Endothelial cell of umbilical vein (primary cell): ENCODE results near the gene DCAF7. TPM values are rescaled to one million over a fixed set of nuclear protein-coding genes. Genes with fewer than 3 reads are reported as not detected.

Experiments
- BruUV-seq: library from RNA; stranded (reverse); fragments of 400-500 nt; replicated peaks from 2 replicates; lab custom pipeline; 2021; lab: Mats Ljungman, UMichigan
- CTCF ChIA-PET: fragments of 300-600, 350-600 bp; sonication (Branson Sonifier 250); formaldehyde crosslinking; loops from one replicate; lab custom pipeline; 2021; ENCODE audit warnings: antibody characterized with exemption, inconsistent platforms; lab: Charles Lee
- POLR2A ChIA-PET: fragments of 300-600, 350-600 bp; sonication (Branson Sonifier 250); formaldehyde crosslinking; loops from one replicate; lab custom pipeline; 2021; ENCODE audit warnings: antibody characterized with exemption, inconsistent platforms; lab: Charles Lee
- DNase-seq: peaks from one replicate; pipeline ENCODE4 v3.0.0-alpha.2; 2011; ENCODE audit warnings: low read depth, low spot score
- FAIRE-seq: peaks from 2 replicates; lab custom pipeline; 2011; peaks lifted over from hg19 to GRCh38; lab: Jason Lieb, UNC
- H2AFZ ChIP-seq: 2 replicates; pipeline ENCODE4 v1.6.0; 2012; ENCODE audit warnings: low read depth, low read length, control low read depth, inconsistent platforms
- H3K27ac ChIP-seq: 2 replicates; pipeline ENCODE4 v1.5.1; 2011; ENCODE audit warnings: low read depth, mild to moderate bottlenecking, control low read depth, low read length, moderate library complexity; ENCODE audit not compliant: insufficient read depth
- H3K27me3 ChIP-seq, 2 experiments: 2 replicates each; pipeline versions ENCODE4 v1.6.0 to v1.6.1; 2011; ENCODE audit warnings: low read length in 2 of 2, mixed read lengths in 1 of 2; ENCODE audit not compliant: control insufficient read depth in 2 of 2, insufficient read depth in 2 of 2
- H3K36me3 ChIP-seq, 2 experiments: 2 replicates in 1 of 2; 3 replicates in 1 of 2; pipeline ENCODE4 v1.5.1; 2011; ENCODE audit warnings: low read length in 2 of 2, mild to moderate bottlenecking in 1 of 2, moderate library complexity in 1 of 2; ENCODE audit not compliant: control insufficient read depth in 2 of 2, insufficient read depth in 2 of 2; ENCODE audit errors: extremely low read depth in 1 of 2
- H3K4me1 ChIP-seq: 3 replicates; pipeline ENCODE4 v1.5.1; 2011; ENCODE audit warnings: mild to moderate bottlenecking, low read length; ENCODE audit not compliant: control insufficient read depth, insufficient read depth; ENCODE audit errors: extremely low read depth
- H3K4me2 ChIP-seq: 2 replicates; pipeline ENCODE4 v1.6.1; 2011; ENCODE audit warnings: low read length, control low read depth, mixed read lengths; ENCODE audit not compliant: insufficient read depth
- H3K4me3 ChIP-seq, 3 experiments: fragments of 200-600 bp in 1 of 3; sonication (generic), shearing (Covaris generic) in 1 of 3; replicated peaks in 1 of 3; 2 replicates each; pipeline ENCODE4 v1.5.1; 2011 to 2016; ENCODE audit warnings: control low read depth in 3 of 3, low read length in 3 of 3, mild to moderate bottlenecking in 2 of 3, inconsistent platforms in 1 of 3, low read depth in 1 of 3, moderate library complexity in 1 of 3; ENCODE audit not compliant: insufficient read depth in 1 of 3
- H3K79me2 ChIP-seq: 2 replicates; pipeline ENCODE4 v1.6.0; 2012; ENCODE audit warnings: low read length, inconsistent platforms; ENCODE audit not compliant: control insufficient read depth, insufficient read depth
- H3K9ac ChIP-seq: replicated peaks from 2 replicates; pipeline ENCODE3; 2011; ENCODE audit warnings: low read length, control low read depth; ENCODE audit not compliant: insufficient read depth; ENCODE audit errors: extremely low read depth
- H3K9me1 ChIP-seq: replicated peaks from 3 replicates; pipeline ENCODE4 v1.6.0; 2011; ENCODE audit warnings: mild to moderate bottlenecking, low read length; ENCODE audit not compliant: control insufficient read depth, insufficient read depth; ENCODE audit errors: extremely low read depth
- H3K9me3 ChIP-seq: replicated peaks from 2 replicates; pipeline ENCODE4 v1.5.1; 2012; ENCODE audit warnings: low read length, inconsistent platforms; ENCODE audit not compliant: control insufficient read depth, insufficient read depth
- H4K20me1 ChIP-seq: replicated peaks from 2 replicates; pipeline ENCODE3; 2011; ENCODE audit warnings: mild to moderate bottlenecking, low read length; ENCODE audit not compliant: control insufficient read depth, insufficient read depth; ENCODE audit errors: extremely low read depth
- EZH2 ChIP-seq: IDR thresholded peaks from 2 replicates; pipeline ENCODE4 v1.6.1; 2012; ENCODE audit warnings: borderline replicate concordance, low read depth, mild to moderate bottlenecking, moderate library complexity, low read length, inconsistent platforms; ENCODE audit not compliant: severe bottlenecking
- FOS ChIP-seq: IDR thresholded peaks from 2 replicates; pipeline ENCODE4 v1.6.1; 2011; ENCODE audit warnings: mild to moderate bottlenecking, low read length, moderate library complexity, borderline replicate concordance; ENCODE audit not compliant: insufficient read depth
- GATA2 ChIP-seq: IDR thresholded peaks from 2 replicates; pipeline ENCODE4 v1.7.0; 2011; ENCODE audit warnings: low read depth, mild to moderate bottlenecking, moderate library complexity, mixed read lengths, low read length; ENCODE audit not compliant: insufficient read length, insufficient read depth
- JUN ChIP-seq: IDR thresholded peaks from 2 replicates; pipeline ENCODE4 v1.6.1; 2011; ENCODE audit warnings: borderline replicate concordance, low read depth; ENCODE audit not compliant: insufficient read length, insufficient read depth
- MYC ChIP-seq: IDR thresholded peaks from one replicate; pipeline ENCODE4 v1.6.1; 2011; ENCODE audit warnings: mild to moderate bottlenecking, low read depth, low read length
- POLR2A ChIP-seq: IDR thresholded peaks from 2 replicates; pipeline ENCODE4 v1.6.1; 2012; ENCODE audit warnings: low read depth, mild to moderate bottlenecking, control low read depth, low read length
- POLR2AphosphoS5 ChIP-seq: IDR thresholded peaks from 2 replicates; pipeline ENCODE4 v1.6.1; 2012; ENCODE audit warnings: low read depth, mild to moderate bottlenecking, control low read depth, low read length, moderate library complexity; ENCODE audit not compliant: insufficient read depth
- dilution Hi-C: fragments of 300-500 bp; cut with MboI; formaldehyde crosslinking; loops from one replicate; pipeline ENCODE4 v1.15.0; 2019; ENCODE audit warnings: low sequenced_read_pairs; ENCODE audit not compliant: extremely low pct_ligation_motif_present
- intact Hi-C: fragments of 100-400 bp; cut with micrococcal nuclease; formaldehyde crosslinking; loops from one replicate; pipeline ENCODE4 v1.10.0; 2022
- polyA plus RNA-seq, 4 experiments: library from polyadenylated mRNA; depleted of rRNA in 3 of 4; stranded (reverse) in 3 of 4; unstranded in 1 of 4; fragments of >200 nt; gene quantifications; 2 replicates each; pipeline versions ENCODE4 v1.2.1 to v1.2.3, GENCODE V29; 2011 to 2012; ENCODE audit warnings: missing spikeins in 1 of 4
- total RNA-seq: library from RNA; stranded (reverse); gene quantifications from 2 replicates; pipeline ENCODE4 v1.2.3, GENCODE V29; 2021
- TF ChIP-seq, protein P1 (sequence below): IDR thresholded peaks from 2 replicates; pipeline ENCODE4 v1.6.1; 2011; ENCODE audit not compliant: insufficient read depth, insufficient read length
- TF ChIP-seq, protein P2 (sequence below), 2 donors: IDR thresholded peaks; 1 replicate in 1 of 2; 2 replicates in 1 of 2; pipeline ENCODE4 v1.5.1; 2011; ENCODE audit warnings: low read length in 2 of 2, mild to moderate bottlenecking in 2 of 2, moderate library complexity in 2 of 2, control low read depth in 1 of 2, inconsistent platforms in 1 of 2, low read depth in 1 of 2; ENCODE audit not compliant: insufficient read depth in 1 of 2; ENCODE audit errors: extremely low read depth in 1 of 2

The DCAF7 gene
- total and polyA plus RNA-seq, 2 donors (not counting 3 experiments of a cell fraction or from before 2014, with no cell fraction given), result 82.8 to 100 TPM

DNA sequence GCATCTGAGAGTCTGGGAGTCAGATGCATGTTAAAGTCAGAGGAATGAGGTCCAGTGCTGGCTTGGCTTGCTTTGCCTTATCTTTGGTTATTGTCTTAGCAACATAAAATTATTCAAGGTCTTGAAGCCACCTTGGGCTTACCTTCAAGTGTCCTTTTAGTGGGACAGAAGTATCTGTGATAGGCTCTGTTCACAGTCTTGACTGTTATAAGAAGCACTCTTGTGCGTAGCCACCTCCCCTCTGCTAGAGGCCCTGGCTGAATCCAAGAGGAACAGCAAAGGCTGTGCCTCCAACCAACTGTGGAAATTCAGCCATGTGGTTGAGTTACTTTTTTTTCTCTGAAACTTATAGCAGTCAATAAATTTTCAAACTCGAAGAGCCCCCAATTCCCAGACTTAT, 63.4 kb downstream of the DCAF7 start:
- H3K79me2 ChIP-seq, result no peaks in the 10 kb centered on the region
- no peak for DNase-seq
- H3K36me3 ChIP-seq, result peaks cover 1 to 6% of the 10 kb centered on the region in 2 experiments
- no peak overlapping the region for H3K4me2 ChIP-seq
- dilution Hi-C loops, result no loop called here
- no peaks in the 10 kb centered on the region for H4K20me1 ChIP-seq
- no peak overlapping the region for H2AFZ ChIP-seq
- ChIA-PET CTCF (interaction anchor here (1.0 to 3.9 kb wide), 4 partner anchors 13 to 169 kb away, joined by 3 to 52 read pairs (median 22); partner anchors contain the start of genes ACE and TACO1), POLR2A (no interaction called here)
- intact Hi-C loops, result loop anchor here (5.0 kb wide), 1 partner anchor 116 kb away; no protein-coding TSS in a partner anchor
- no peaks in the 10 kb centered on the region for H3K9me3 ChIP-seq
- no peak for FAIRE-seq
- no peak overlapping the region for H3K27ac ChIP-seq
- no peaks in the 10 kb centered on the region for H3K9me1 ChIP-seq
- no peaks in the 10 kb centered on the region for H3K4me1 ChIP-seq
- no peak overlapping the region for H3K9ac ChIP-seq
- no peaks in the 10 kb centered on the region for H3K27me3 ChIP-seq
- BruUV-seq, result no TSS peak
- H3K4me3 ChIP-seq, result no peak overlapping the region
- no peak for TF ChIP-seq POLR2A
- TF ChIP-seq, protein P1, sequence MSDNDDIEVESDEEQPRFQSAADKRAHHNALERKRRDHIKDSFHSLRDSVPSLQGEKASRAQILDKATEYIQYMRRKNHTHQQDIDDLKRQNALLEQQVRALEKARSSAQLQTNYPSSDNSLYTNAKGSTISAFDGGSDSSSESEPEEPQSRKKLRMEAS, result no peak
- TF ChIP-seq POLR2AphosphoS5, result no peak
- TF ChIP-seq EZH2, result no peak
- no peak for TF ChIP-seq FOS
- TF ChIP-seq, protein P2, sequence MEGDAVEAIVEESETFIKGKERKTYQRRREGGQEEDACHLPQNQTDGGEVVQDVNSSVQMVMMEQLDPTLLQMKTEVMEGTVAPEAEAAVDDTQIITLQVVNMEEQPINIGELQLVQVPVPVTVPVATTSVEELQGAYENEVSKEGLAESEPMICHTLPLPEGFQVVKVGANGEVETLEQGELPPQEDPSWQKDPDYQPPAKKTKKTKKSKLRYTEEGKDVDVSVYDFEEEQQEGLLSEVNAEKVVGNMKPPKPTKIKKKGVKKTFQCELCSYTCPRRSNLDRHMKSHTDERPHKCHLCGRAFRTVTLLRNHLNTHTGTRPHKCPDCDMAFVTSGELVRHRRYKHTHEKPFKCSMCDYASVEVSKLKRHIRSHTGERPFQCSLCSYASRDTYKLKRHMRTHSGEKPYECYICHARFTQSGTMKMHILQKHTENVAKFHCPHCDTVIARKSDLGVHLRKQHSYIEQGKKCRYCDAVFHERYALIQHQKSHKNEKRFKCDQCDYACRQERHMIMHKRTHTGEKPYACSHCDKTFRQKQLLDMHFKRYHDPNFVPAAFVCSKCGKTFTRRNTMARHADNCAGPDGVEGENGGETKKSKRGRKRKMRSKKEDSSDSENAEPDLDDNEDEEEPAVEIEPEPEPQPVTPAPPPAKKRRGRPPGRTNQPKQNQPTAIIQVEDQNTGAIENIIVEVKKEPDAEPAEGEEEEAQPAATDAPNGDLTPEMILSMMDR (IDR thresholded peaks at IDR 0.05; ENCODE audit: extremely low read depth in 1 of 2, insufficient read depth in 1 of 2, low read depth in 1 of 2, low read length in 2 of 2), result no peak
- TF ChIP-seq GATA2, result no peak
- no peak for TF ChIP-seq JUN
- no peak for TF ChIP-seq MYC
